Activated T-helper 17 cell treated with anti-CD3 and anti-CD28 coated beads, Interleukin-2, amount 50 U/mL, for 72 hours (primary cell): ENCODE data around the gene TAB2. TPM values are rescaled to one million over a fixed set of nuclear protein-coding genes. Genes with fewer than 3 reads are reported as not detected.
"Not testable (repeated sequence)": the region's sequence is repeated elsewhere in the genome, so short reads cannot be mapped to it uniquely, and the experiment has no call there.

Experiments
- ATAC-seq: fragments of 150-1000 bp; cut with Tn5 transposase; replicated peaks from 2 replicates; pipeline ENCODE4 v1.10.0; 2021; ENCODE audit warnings: mild to moderate bottlenecking, moderate library complexity
- H3K27ac Mint-ChIP-seq: one replicate; pipeline ENCODE4 v1.8.0; 2022; ENCODE audit warnings: mixed read lengths
- H3K27me3 Mint-ChIP-seq: one replicate; pipeline ENCODE4 v1.8.0; 2022; ENCODE audit warnings: mixed read lengths
- H3K36me3 Mint-ChIP-seq: one replicate; pipeline ENCODE4 v1.8.0; 2022; ENCODE audit warnings: low read depth, mild to moderate bottlenecking, mixed read lengths
- H3K4me1 Mint-ChIP-seq: one replicate; pipeline ENCODE4 v1.8.0; 2022; ENCODE audit warnings: mixed read lengths
- H3K4me3 Mint-ChIP-seq: one replicate; pipeline ENCODE4 v1.8.0; 2022; ENCODE audit warnings: mild to moderate bottlenecking, mixed read lengths
- H3K9me3 Mint-ChIP-seq: one replicate; pipeline ENCODE4 v1.8.0; 2022; ENCODE audit warnings: mixed read lengths
- total RNA-seq, 2 donors: library from RNA; stranded (reverse); gene quantifications; one replicate each; pipeline ENCODE4 v1.2.3, GENCODE V29; 2022

TAB2 gene
- total RNA-seq, 2 donors from 2014 or later: 164 to 185 TPM

- H3K27ac Mint-ChIP-seq: peak overlapping the region; percentile 98
Observed at GRCh38 chr6:149318581-149319286, 1.2 kb downstream of the TAB2 start.

DNA sequence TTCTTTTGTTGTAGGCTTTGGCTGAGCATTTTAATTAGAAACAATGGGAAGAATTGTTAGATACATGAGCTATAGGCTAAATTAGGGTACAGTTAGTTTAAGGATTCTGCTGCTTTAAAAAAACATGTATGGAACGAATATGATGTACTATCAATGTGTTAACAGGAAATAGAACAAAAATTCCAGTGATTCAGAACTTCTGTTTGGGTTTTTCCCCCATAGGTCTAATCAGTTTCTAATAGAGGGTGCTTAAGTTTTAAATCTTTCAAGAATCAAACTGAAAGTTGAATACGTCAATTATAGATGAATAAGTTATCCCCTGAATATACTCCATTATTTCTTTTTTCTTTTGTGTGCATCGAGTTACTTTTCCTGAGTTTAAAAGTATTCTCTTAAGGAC is 1.9 kb downstream of the TAB2 start:
- peak; percentile 31 for ATAC-seq
- no peaks in the 10 kb centered on the region for H3K9me3 Mint-ChIP-seq
- H3K27me3 Mint-ChIP-seq: no peaks in the 10 kb centered on the region

More at GRCh38 chr6:149318581-149319286, 1.2 kb downstream of the TAB2 start:
- peaks cover 20% of the 10 kb centered on the region for H3K4me1 Mint-ChIP-seq
- H3K27me3 Mint-ChIP-seq: no peaks in the 10 kb centered on the region
- H3K36me3 Mint-ChIP-seq: peaks cover 56% of the 10 kb centered on the region
- H3K4me3 Mint-ChIP-seq: peak overlapping the region; percentile 92
- H3K9me3 Mint-ChIP-seq: peaks cover 4% of the 10 kb centered on the region
- peak; percentile 50 for ATAC-seq

DNA sequence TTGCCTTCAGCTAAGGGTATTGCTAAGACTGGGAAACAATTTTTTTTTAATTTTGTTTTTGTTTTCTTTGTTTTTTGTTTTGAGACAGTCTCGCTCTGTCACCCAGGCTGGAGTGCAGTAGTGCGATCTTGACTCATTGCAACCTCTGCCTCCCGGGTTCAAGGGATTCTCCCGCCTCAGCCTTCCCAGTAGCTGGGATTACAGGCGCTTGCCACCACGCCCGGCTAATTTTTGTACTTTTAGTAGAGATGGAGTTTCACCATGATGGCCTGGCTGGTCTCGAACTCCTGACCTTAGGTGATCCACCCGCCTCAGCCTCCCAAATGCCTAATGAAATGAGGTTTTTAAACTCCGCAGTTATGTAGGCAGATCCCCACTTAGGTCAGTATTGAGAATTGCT is 2.5 kb downstream of the TAB2 start:
- Mint-ChIP-seq H3K4me1 (peaks cover 23% of the 10 kb centered on the region), H3K27ac (peak overlapping the region; percentile 98), H3K4me3 (peak overlapping the region; percentile 92), H3K36me3 (peaks cover 69% of the 10 kb centered on the region)
- peak; percentile 24 for ATAC-seq
- not testable (repeated sequence) for H3K9me3 Mint-ChIP-seq, H3K27me3 Mint-ChIP-seq

More for the DNA sequence above, 1.9 kb downstream of the TAB2 start:
- peak overlapping the region; percentile 98 for H3K27ac Mint-ChIP-seq
- peaks cover 23% of the 10 kb centered on the region for H3K4me1 Mint-ChIP-seq
- H3K36me3 Mint-ChIP-seq: peaks cover 63% of the 10 kb centered on the region
- H3K4me3 Mint-ChIP-seq: peak overlapping the region; percentile 92

DNA sequence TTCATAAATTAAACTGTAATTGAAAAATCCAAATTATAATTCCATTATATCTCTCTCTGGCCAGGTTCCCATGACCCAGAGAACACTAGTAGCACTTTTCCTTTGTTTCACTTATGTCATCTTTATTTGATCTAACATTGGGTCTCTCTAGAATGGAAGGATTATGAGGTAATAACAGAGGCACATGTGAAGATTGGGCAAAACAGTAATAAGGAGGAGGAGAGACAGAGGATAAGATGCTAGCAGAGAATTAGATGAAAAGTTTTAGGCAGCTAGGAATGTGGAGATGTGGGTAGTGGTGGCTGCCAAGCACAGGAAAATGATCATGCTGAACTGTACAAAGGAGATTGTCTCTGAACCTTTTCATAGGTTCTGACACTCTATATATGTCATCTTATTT is 3.3 kb downstream of the TAB2 start:
- ATAC-seq: no peak
- Mint-ChIP-seq H3K27me3 (no peaks in the 10 kb centered on the region), H3K4me3 (peak overlapping the region; percentile 92), H3K27ac (peak overlapping the region; percentile 98), H3K9me3 (no peaks in the 10 kb centered on the region), H3K36me3 (peaks cover 77% of the 10 kb centered on the region), H3K4me1 (peaks cover 23% of the 10 kb centered on the region)

- ATAC-seq: no peak
- H3K27me3 Mint-ChIP-seq: no peaks in the 10 kb centered on the region
- H3K27ac Mint-ChIP-seq: peak overlapping the region; percentile 98
- H3K4me3 Mint-ChIP-seq: peak overlapping the region; percentile 92
- no peaks in the 10 kb centered on the region for H3K9me3 Mint-ChIP-seq
- peaks cover 98% of the 10 kb centered on the region for H3K36me3 Mint-ChIP-seq
- H3K4me1 Mint-ChIP-seq: peaks cover 28% of the 10 kb centered on the region
Observed at GRCh38 chr6:149323353-149323752, 5.8 kb downstream of the TAB2 start.

DNA sequence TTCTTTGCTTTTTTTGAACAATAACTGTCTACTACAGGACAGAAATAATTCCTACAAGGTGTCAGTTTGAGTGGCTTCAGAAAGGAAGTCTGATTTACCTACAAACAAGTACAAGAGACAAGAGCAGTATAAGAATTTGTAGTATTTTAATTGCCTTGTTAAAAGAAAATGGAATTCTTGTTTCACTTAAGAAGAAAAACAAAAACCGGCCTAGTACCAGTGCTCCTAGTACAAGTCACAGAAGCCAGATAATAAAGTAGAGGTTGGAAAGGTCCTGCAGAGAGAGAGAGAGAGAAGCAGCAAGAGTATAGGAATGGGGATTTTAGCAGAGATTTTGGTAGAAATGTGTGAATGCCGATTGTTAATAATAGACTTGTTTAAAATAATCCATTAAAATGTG is 6.4 kb downstream of the TAB2 start:
- no peak for ATAC-seq
- peak overlapping the region; percentile 92 for H3K4me3 Mint-ChIP-seq
- H3K27ac Mint-ChIP-seq: peak overlapping the region; percentile 98
- peaks cover 34% of the 10 kb centered on the region for H3K4me1 Mint-ChIP-seq
- no peaks in the 10 kb centered on the region for H3K9me3 Mint-ChIP-seq
- peaks cover 98% of the 10 kb centered on the region for H3K36me3 Mint-ChIP-seq
- no peaks in the 10 kb centered on the region for H3K27me3 Mint-ChIP-seq

DNA sequence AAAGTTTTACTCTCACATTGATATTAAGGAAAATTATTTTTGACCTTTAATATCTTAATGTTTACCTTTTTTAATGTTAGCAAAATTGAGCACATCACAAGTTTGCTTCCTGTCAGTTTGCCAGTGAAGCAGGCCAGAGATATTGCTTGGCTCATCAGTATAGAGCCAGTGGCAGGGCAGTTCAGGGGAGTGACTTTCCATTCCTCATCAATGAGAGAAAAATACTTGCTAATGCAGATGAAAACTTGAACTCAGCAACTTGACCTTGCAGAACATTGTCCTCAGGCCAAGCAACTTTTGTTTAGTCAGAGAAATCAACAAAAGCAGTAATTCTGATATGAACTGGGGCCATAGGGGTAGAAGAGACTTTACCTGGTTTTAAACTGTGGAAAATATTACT is 6.9 kb downstream of the TAB2 start:
- H3K27ac Mint-ChIP-seq: peak overlapping the region; percentile 98
- ATAC-seq: peak; percentile 30
- peaks cover 39% of the 10 kb centered on the region for H3K4me1 Mint-ChIP-seq
- no peaks in the 10 kb centered on the region for H3K27me3 Mint-ChIP-seq
- no peaks in the 10 kb centered on the region for H3K9me3 Mint-ChIP-seq
- H3K4me3 Mint-ChIP-seq: peak overlapping the region; percentile 92
- H3K36me3 Mint-ChIP-seq: peaks cover 95% of the 10 kb centered on the region

- H3K4me1 Mint-ChIP-seq: peaks cover 43% of the 10 kb centered on the region
- no peaks in the 10 kb centered on the region for H3K9me3 Mint-ChIP-seq
- H3K27ac Mint-ChIP-seq: peak overlapping the region; percentile 98
- ATAC-seq: no peak
- H3K27me3 Mint-ChIP-seq: no peaks in the 10 kb centered on the region
- H3K36me3 Mint-ChIP-seq: peaks cover 93% of the 10 kb centered on the region
- peak overlapping the region; percentile 92 for H3K4me3 Mint-ChIP-seq
Observed at GRCh38 chr6:149325648-149326236, 8.2 kb downstream of the TAB2 start.

- Mint-ChIP-seq H3K9me3 (no peaks in the 10 kb centered on the region), H3K27me3 (no peaks in the 10 kb centered on the region), H3K4me1 (peaks cover 57% of the 10 kb centered on the region), H3K36me3 (peaks cover 90% of the 10 kb centered on the region), H3K4me3 (peak overlapping the region; percentile 89), H3K27ac (peak overlapping the region; percentile 16)
- ATAC-seq: no peak
Observed at GRCh38 chr6:149327638-149328037, 10.1 kb downstream of the TAB2 start.

GRCh38 chr6:149328083-149328482 is 10.6 kb downstream of the TAB2 start:
- H3K27me3 Mint-ChIP-seq: no peaks in the 10 kb centered on the region
- peak overlapping the region; percentile 16 for H3K27ac Mint-ChIP-seq
- ATAC-seq: peak; percentile 48
- H3K4me1 Mint-ChIP-seq: peaks cover 55% of the 10 kb centered on the region
- peaks cover 87% of the 10 kb centered on the region for H3K36me3 Mint-ChIP-seq
- H3K4me3 Mint-ChIP-seq: peak overlapping the region; percentile 89
- no peaks in the 10 kb centered on the region for H3K9me3 Mint-ChIP-seq

DNA sequence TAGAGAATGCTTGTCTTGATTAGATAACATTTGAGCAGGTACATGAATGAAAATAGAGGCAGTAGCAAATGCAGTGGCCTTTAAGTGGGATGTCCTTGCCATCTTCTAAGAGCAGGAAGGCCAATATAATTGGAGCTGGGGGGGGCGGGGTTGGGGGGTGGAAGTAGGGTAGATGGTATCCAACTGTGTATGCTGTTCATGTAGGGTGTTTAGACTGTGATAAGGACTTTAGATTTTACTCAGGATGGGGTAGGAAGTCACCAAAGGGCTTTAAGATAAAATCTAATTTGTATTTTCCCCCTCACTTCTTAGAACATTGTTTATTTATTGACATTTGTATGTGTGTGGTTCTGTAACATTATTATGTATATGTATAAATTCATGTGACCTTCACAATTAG is 12.0 kb downstream of the TAB2 start:
- H3K9me3 Mint-ChIP-seq: no peaks in the 10 kb centered on the region
- H3K36me3 Mint-ChIP-seq: peaks cover 86% of the 10 kb centered on the region
- no peaks in the 10 kb centered on the region for H3K27me3 Mint-ChIP-seq
- H3K27ac Mint-ChIP-seq: peak overlapping the region; percentile 16
- peaks cover 57% of the 10 kb centered on the region for H3K4me1 Mint-ChIP-seq
- peak overlapping the region; percentile 89 for H3K4me3 Mint-ChIP-seq
- peak; percentile 41 for ATAC-seq

GRCh38 chr6:149330133-149330532 is 12.6 kb downstream of the TAB2 start:
- Mint-ChIP-seq H3K9me3 (no peaks in the 10 kb centered on the region), H3K27ac (peak overlapping the region; percentile 98), H3K27me3 (no peaks in the 10 kb centered on the region), H3K4me1 (peaks cover 61% of the 10 kb centered on the region), H3K36me3 (peaks cover 84% of the 10 kb centered on the region), H3K4me3 (peak overlapping the region; percentile 89)
- no peak for ATAC-seq

GRCh38 chr6:149331043-149331807 is 13.7 kb downstream of the TAB2 start:
- Mint-ChIP-seq H3K27ac (peak overlapping the region; percentile 98), H3K9me3 (no peaks in the 10 kb centered on the region), H3K36me3 (peaks cover 80% of the 10 kb centered on the region), H3K4me1 (peaks cover 67% of the 10 kb centered on the region), H3K27me3 (no peaks in the 10 kb centered on the region), H3K4me3 (peak overlapping the region; percentile 89)
- ATAC-seq: no peak

DNA sequence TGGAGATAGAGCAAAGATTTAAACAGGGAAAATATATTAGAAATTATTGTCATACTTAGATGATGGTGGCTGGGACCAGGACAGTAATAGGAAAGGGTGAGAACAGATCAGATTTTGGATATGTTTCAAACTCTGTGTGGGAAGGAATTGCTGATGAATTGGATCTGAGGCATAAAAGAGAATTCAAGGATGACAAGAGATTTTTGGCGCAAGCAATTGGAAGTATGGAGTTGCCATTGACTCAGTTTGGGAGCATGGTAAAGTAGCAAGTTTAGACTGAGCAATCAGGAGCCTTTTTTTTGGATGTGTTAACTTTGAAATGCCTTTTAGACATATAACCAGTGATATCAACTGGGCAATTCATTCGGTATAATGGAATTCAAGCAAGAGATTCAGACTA is 14.4 kb downstream of the TAB2 start:
- H3K4me3 Mint-ChIP-seq: peak overlapping the region; percentile 89
- H3K27ac Mint-ChIP-seq: peak overlapping the region; percentile 98
- no peaks in the 10 kb centered on the region for H3K9me3 Mint-ChIP-seq
- no peaks in the 10 kb centered on the region for H3K27me3 Mint-ChIP-seq
- ATAC-seq: no peak
- peaks cover 73% of the 10 kb centered on the region for H3K4me1 Mint-ChIP-seq
- peaks cover 80% of the 10 kb centered on the region for H3K36me3 Mint-ChIP-seq
